GM18508 (cell line): ENCODE data around the gene CLSTN3.
A peak's percentile ranks its signal among the peaks of the same experiment; 100 is the strongest.
"Not testable (repeated sequence)": the region's sequence is repeated elsewhere in the genome, so short reads cannot be mapped to it uniquely, and the experiment has no call there.

Experiments used
- ATAC-seq: cut with Tn5 transposase; IDR thresholded peaks from one replicate; pipeline ENCODE4 v1.9.1; 2021; ENCODE audit warnings: moderate number of reproducible peaks; ENCODE audit not compliant: insufficient read depth, unreplicated experiment

Gene CLSTN3

DNA sequence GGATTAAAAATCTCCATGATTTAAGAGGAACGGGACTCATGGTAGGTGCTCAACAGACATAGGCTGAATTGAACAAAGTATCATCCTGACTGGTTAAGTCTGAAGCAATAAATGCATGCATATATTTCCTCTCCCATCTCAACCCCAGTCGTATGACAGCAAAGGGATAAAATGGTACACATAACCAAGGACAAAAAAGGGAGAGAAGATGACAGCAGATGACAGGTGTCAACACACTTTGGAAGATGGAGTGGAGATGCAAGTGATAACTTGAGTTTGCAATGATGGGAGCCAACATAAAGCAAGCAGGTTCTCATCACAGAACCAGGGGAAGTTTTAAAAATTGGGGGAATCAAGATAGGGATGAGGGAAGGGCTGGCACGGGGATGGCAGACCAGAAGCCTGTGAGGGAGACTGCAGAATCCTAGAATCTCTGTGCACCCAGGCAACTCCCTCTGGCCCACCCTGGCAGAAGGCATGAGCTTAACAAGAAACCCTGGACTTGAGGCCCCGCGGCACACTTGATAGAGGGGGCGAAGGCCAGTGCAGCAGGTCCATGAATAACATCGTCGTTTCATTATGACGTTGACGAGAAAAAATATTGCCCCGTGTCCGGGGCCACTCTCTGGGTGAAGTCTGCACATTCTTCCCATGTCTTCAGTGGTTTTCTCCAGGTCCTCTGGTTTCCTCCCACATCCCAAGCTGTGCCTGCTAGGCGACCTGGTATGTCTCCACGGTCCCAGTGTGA lies 26.2 kb upstream of the CLSTN3 start:
- no peak for ATAC-seq

DNA sequence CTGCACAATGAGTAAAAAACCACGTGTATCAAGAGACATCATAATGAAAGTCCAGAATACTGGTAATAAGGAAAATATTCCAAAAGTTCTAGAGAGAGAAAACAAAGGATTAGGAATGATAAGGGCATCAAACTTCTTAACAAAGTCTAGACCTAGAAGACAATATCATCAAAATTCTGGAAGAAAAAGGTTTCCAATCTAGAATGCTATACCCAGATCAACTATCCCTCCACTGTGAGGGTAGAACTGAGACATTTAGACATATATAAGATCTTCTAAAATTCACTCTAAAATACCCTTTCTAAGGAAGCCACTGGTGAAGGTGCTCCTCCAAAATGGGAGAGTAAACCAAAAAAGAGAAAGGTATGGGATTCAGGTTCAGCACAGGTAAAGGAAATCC lies 24.1 kb upstream of the CLSTN3 start:
- no peak for ATAC-seq

DNA sequence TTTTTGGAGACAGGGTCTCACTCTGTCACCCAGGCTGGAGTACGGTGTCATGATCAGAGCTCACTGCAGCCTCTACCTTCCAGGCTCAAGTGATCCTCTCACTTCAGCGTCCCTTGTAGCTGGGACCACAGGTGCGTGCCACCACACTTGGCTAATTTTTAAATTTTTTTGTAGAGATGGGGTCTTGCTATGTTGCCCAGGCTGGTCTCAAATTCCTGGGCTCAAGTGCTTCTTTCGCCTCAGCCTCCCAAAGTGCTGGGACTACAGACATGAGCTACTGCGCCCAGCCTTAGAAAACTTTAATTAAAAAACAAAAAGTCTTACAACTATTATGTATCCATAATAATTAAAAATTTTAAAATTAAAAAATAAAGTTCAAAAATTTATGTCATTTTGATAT lies 23.0 kb upstream of the CLSTN3 start:
- not testable (repeated sequence) for ATAC-seq

DNA sequence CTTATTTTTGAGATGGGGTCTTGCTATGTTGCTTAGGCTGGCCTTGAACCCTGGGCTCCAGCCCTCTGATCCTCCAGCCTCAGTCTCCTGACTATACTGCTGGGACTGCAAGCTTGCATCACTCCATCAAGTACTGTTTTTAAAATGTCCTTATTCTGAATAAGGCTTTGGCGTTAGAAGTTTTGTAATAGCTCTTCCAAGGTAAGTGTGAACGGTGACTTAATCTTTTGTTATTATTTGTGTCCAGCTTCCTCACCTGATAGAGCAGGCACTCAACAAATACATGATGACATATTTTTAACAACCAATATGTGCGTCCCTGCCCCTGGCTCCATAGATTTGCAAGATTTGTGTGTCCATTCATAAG lies 22.6 kb upstream of the CLSTN3 start:
- ATAC-seq: no peak

- peak; percentile 47 for ATAC-seq
Observed at GRCh38 chr12:7108003-7108795, 22.0 kb upstream of the CLSTN3 start.

- ATAC-seq: no peak
Observed at GRCh38 chr12:7108796-7109571, 21.2 kb upstream of the CLSTN3 start, which contains the start of gene C1RL. Gene C1RL (minus strand): TSS chr12:7109214. CDS start chr12:7109180, 34 bp downstream.

- ATAC-seq: no peak
Observed at GRCh38 chr12:7109572-7109920, 20.6 kb upstream of the CLSTN3 start.

- no peak for ATAC-seq
Observed at GRCh38 chr12:7110661-7111060, 19.5 kb upstream of the CLSTN3 start.

GRCh38 chr12:7112041-7112440 lies 18.1 kb upstream of the CLSTN3 start:
- ATAC-seq: no peak

- no peak for ATAC-seq
Observed at GRCh38 chr12:7113389-7113871, 16.7 kb upstream of the CLSTN3 start.

- no peak for ATAC-seq
Observed at GRCh38 chr12:7114008-7114407, 16.2 kb upstream of the CLSTN3 start.

- ATAC-seq: no peak
Observed at GRCh38 chr12:7114851-7115250, 15.3 kb upstream of the CLSTN3 start.

DNA sequence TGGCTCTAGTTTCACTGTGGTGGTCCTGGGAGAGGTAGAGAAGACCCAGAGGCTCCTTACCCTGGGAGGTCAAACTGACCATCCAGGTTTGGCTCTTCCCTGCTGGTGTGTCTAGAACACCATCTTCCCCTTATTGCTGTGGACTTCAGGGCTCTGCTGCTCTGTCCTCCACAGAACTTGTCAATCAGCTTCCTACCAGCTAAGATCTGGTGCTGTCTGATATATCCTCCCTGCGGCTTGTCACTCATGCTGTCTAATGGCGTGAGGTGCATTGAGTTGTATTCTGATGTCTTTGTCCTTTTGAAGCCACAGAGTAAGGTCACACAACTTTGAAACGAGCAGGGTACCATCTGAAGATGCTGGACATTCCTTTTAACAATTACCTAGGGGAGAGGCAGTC lies 14.0 kb upstream of the CLSTN3 start:
- no peak for ATAC-seq

GRCh38 chr12:7116916-7117315 lies 13.3 kb upstream of the CLSTN3 start:
- no peak for ATAC-seq

- no peak for ATAC-seq
Observed at GRCh38 chr12:7117670-7118069, 12.5 kb upstream of the CLSTN3 start.

- ATAC-seq: no peak
Observed at GRCh38 chr12:7118881-7119280, 11.3 kb upstream of the CLSTN3 start.

GRCh38 chr12:7120166-7120565 lies 10.0 kb upstream of the CLSTN3 start:
- no peak for ATAC-seq

- no peak for ATAC-seq
Observed at GRCh38 chr12:7121324-7121723, 8.8 kb upstream of the CLSTN3 start.

- ATAC-seq: no peak
Observed at GRCh38 chr12:7122811-7123769, 7.1 kb upstream of the CLSTN3 start.
